ENCODE results near the gene HOXA4. TPM values are rescaled to one million over a fixed set of nuclear protein-coding genes. Genes with fewer than 3 reads are reported as not detected.

The HOXA4 gene
- total RNA-seq, 2 donors from 2014 or later, result 0.78 to 1.6 TPM

DNA sequence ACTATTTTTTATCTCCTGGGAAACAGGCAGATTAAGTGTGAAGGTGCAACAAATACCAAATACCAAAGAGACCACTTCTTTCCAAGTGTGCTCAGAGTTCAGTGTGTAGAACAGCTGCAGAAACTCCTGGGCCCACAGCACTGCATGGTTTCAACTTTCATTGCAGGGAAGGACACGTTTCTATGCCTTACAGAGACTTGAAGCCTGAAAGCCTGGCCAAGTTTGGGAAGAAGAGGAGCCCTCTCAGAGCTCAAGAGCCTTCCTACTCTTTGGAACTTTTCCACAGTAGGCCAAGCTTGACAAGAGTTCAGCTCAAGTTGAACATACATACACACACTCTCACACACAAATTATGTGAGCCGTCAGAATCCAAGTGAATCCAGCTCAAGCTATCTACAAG, 2.5 kb downstream of the HOXA4 start:
- Histone ChIP-seq H3K4me1 (peaks cover 10% of the 10 kb centered on the region), H3K9me3 (no peaks in the 10 kb centered on the region), H3K4me3 (no peak overlapping the region), H3K27me3 (peaks cover 0 to 47% of the 10 kb centered on the region in 2 donors), H3K36me3 (replicated peaks in 1 of 2; ENCODE audit: insufficient read depth in 1 of 2, low read depth in 2 of 2) (no peaks in the 10 kb centered on the region), H3K27ac (no peak overlapping the region)
- TF ChIP-seq, protein P1, sequence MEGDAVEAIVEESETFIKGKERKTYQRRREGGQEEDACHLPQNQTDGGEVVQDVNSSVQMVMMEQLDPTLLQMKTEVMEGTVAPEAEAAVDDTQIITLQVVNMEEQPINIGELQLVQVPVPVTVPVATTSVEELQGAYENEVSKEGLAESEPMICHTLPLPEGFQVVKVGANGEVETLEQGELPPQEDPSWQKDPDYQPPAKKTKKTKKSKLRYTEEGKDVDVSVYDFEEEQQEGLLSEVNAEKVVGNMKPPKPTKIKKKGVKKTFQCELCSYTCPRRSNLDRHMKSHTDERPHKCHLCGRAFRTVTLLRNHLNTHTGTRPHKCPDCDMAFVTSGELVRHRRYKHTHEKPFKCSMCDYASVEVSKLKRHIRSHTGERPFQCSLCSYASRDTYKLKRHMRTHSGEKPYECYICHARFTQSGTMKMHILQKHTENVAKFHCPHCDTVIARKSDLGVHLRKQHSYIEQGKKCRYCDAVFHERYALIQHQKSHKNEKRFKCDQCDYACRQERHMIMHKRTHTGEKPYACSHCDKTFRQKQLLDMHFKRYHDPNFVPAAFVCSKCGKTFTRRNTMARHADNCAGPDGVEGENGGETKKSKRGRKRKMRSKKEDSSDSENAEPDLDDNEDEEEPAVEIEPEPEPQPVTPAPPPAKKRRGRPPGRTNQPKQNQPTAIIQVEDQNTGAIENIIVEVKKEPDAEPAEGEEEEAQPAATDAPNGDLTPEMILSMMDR (IDR thresholded peaks at IDR 0.05), result no peak
- no peak for TF ChIP-seq POLR2A (IDR thresholded peaks at IDR 0.05)
- intact Hi-C loops (cut with DNase I), result no loop called here
- no peak for DNase-seq
- 23 to 39% methylated on average over 2 of the region's 2 CpGs for WGBS, 2 donors
- no peak for ATAC-seq

DNA sequence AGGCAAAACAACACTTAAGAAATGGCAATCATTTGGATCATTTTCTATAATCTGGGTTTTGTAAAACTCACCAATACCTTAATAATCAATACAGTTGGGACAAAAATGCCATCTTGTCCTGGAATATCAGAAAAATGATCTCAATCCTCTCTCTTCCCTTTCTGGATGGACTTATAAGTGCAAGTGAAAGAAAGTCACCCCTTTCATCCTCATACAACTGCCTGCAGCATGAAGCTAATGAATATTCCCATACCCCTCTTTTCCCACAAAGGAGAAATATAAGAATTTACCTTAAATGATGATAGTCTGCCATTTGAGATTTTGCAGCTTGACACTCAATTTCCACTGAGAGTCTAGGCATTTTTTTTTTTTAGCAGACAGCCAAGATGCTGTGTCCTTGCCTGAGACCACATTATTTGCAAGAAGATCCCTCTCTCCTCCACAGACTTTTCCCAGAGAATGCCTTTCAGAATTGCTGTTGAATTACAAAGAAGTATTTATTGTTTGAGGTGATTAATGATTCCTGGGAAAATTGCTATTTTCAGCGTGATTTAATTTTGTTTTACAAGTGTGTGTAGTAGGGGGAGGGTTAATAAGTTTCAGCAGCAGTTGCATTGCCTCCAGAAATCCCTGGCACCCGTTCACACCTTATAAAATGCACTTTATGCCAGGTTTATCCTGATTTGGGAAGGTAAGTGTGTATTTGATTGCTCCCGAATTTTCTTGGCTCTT, 3.8 kb downstream of the HOXA4 start:
- Histone ChIP-seq H3K4me3 (no peak overlapping the region), H3K4me1 (peaks cover 16% of the 10 kb centered on the region), H3K9me3 (no peaks in the 10 kb centered on the region), H3K27ac (no peak overlapping the region), H3K27me3 (peaks cover 0 to 58% of the 10 kb centered on the region in 2 donors), H3K36me3 (replicated peaks in 1 of 2; ENCODE audit: insufficient read depth in 1 of 2, low read depth in 2 of 2) (no peaks in the 10 kb centered on the region)
- DNase-seq (no peak), ATAC-seq (no peak)
- intact Hi-C loops (cut with DNase I), result no loop called here
- 10 to 19% methylated on average over 3 of the region's 3 CpGs for WGBS, 2 donors
- no peak for TF ChIP-seq POLR2A (IDR thresholded peaks at IDR 0.05)
- TF ChIP-seq, protein P1 (IDR thresholded peaks at IDR 0.05), result no peak

DNA sequence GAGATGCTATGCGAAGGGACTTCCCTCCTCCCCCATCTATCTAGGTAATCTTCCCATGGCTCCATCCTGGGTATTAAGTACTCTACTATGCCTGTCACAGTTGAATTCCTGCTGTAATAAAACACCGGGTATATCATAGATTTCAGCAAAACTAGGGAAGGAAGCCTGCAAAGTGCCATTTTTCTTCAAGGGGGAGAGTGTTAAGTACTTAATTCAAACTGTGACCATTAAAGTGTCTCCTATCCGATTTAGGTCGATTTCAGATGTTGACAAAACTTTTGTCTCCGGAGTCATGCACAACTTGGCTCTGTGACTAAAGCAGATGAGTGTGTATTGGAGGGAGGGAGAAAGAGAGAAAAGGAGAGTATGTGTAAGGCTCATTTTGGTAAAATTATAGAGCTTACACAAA, 4.6 kb downstream of the HOXA4 start:
- DNase-seq, result no peak
- Histone ChIP-seq H3K4me1 (peaks cover 14% of the 10 kb centered on the region), H3K36me3 (replicated peaks in 1 of 2; ENCODE audit: insufficient read depth in 1 of 2, low read depth in 2 of 2) (no peaks in the 10 kb centered on the region), H3K27ac (no peak overlapping the region), H3K27me3 (peaks cover 0 to 52% of the 10 kb centered on the region in 2 donors), H3K4me3 (no peak overlapping the region), H3K9me3 (no peaks in the 10 kb centered on the region)
- WGBS, 2 donors, result 8 to 23% methylated on average over 5 of the region's 5 CpGs
- intact Hi-C loops (cut with DNase I), result no loop called here
- ATAC-seq, result no peak
- TF ChIP-seq POLR2A (IDR thresholded peaks at IDR 0.05), result no peak
- TF ChIP-seq, protein P1 (IDR thresholded peaks at IDR 0.05), result no peak

DNA sequence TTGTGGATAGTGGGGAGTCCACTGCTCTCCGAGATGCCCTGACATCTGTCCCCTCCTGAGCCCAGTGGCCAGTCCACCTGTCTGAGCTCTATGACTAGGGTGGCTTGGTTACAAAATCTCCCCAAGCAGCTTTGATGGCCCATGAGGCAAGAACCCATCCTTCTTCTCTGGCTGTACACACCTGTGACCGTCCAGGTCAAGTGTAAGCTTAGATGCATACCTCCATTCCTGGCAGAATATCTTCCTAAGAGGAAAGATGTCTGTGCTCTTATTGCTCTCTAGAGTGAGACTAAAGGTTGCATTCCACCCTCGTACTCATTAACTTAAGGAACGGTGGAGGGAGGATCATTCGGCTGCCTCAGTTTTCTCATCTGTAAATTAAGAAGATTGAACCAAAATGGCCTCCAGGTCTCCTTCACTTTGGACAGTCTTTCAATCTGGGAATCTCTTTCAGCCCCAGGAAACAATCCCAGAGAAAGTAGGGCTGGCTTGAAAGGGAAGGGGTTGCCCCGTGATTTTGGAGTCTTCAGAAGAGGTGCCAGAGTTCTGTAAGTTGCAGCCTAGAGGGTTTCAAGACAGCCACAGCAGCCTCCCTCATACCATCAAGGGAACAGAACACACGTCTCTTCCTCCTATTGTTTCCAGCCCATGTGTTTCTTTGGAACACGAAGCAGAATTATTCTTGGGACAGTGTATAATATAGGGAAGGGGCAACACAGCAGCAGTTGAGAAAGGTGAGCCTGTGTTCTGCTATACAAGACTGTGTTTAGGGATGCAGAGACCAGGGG, 5.5 kb downstream of the HOXA4 start:
- no peak overlapping the region for H3K4me3 ChIP-seq
- H3K36me3 ChIP-seq (replicated peaks in 1 of 2; ENCODE audit: insufficient read depth in 1 of 2, low read depth in 2 of 2), result no peaks in the 10 kb centered on the region
- TF ChIP-seq, protein P1 (IDR thresholded peaks at IDR 0.05), result no peak
- no peak for TF ChIP-seq POLR2A (IDR thresholded peaks at IDR 0.05)
- ATAC-seq, result no peak
- H3K27me3 ChIP-seq, result peaks cover 0 to 53% of the 10 kb centered on the region in 2 donors
- H3K27ac ChIP-seq, result no peak overlapping the region
- DNase-seq, result no peak
- H3K9me3 ChIP-seq, result no peaks in the 10 kb centered on the region
- peaks cover 7% of the 10 kb centered on the region for H3K4me1 ChIP-seq
- 19 to 30% methylated on average over 6 to 8 of the region's 8 CpGs for WGBS, 2 donors
- intact Hi-C loops (cut with DNase I), result no loop called here

All from body of pancreas (tissue), 4 donors.